Endothelial cell of umbilical vein (primary cell): Measurements from ENCODE around the gene SUGCT. TPM values are rescaled to one million over a fixed set of nuclear protein-coding genes. Genes with fewer than 3 reads are reported as not detected.

Experiments used
- BruUV-seq: library from RNA; stranded (reverse); fragments of 400-500 nt; replicated peaks from 2 replicates; lab custom pipeline; 2021; lab: Mats Ljungman, UMichigan
- CTCF ChIA-PET: fragments of 300-600, 350-600 bp; sonication (Branson Sonifier 250); formaldehyde crosslinking; loops from one replicate; lab custom pipeline; 2021; ENCODE audit warnings: antibody characterized with exemption, inconsistent platforms; lab: Charles Lee
- POLR2A ChIA-PET: fragments of 300-600, 350-600 bp; sonication (Branson Sonifier 250); formaldehyde crosslinking; loops from one replicate; lab custom pipeline; 2021; ENCODE audit warnings: antibody characterized with exemption, inconsistent platforms; lab: Charles Lee
- DNase-seq: peaks from one replicate; pipeline ENCODE4 v3.0.0-alpha.2; 2011; ENCODE audit warnings: low read depth, low spot score
- FAIRE-seq: peaks from 2 replicates; lab custom pipeline; 2011; peaks lifted over from hg19 to GRCh38; lab: Jason Lieb, UNC
- H2AFZ ChIP-seq: 2 replicates; pipeline ENCODE4 v1.6.0; 2012; ENCODE audit warnings: low read depth, low read length, control low read depth, inconsistent platforms
- H3K27ac ChIP-seq: 2 replicates; pipeline ENCODE4 v1.5.1; 2011; ENCODE audit warnings: low read depth, mild to moderate bottlenecking, control low read depth, low read length, moderate library complexity; ENCODE audit not compliant: insufficient read depth
- H3K27me3 ChIP-seq, 2 experiments: 2 replicates each; pipeline versions ENCODE4 v1.6.0 to v1.6.1; 2011; ENCODE audit warnings: low read length in 2 of 2, mixed read lengths in 1 of 2; ENCODE audit not compliant: control insufficient read depth in 2 of 2, insufficient read depth in 2 of 2
- H3K36me3 ChIP-seq, 2 experiments: 2 replicates in 1 of 2; 3 replicates in 1 of 2; pipeline ENCODE4 v1.5.1; 2011; ENCODE audit warnings: low read length in 2 of 2, mild to moderate bottlenecking in 1 of 2, moderate library complexity in 1 of 2; ENCODE audit not compliant: control insufficient read depth in 2 of 2, insufficient read depth in 2 of 2; ENCODE audit errors: extremely low read depth in 1 of 2
- H3K4me1 ChIP-seq: 3 replicates; pipeline ENCODE4 v1.5.1; 2011; ENCODE audit warnings: mild to moderate bottlenecking, low read length; ENCODE audit not compliant: control insufficient read depth, insufficient read depth; ENCODE audit errors: extremely low read depth
- H3K4me2 ChIP-seq: 2 replicates; pipeline ENCODE4 v1.6.1; 2011; ENCODE audit warnings: low read length, control low read depth, mixed read lengths; ENCODE audit not compliant: insufficient read depth
- H3K4me3 ChIP-seq, 3 experiments: fragments of 200-600 bp in 1 of 3; sonication (generic), shearing (Covaris generic) in 1 of 3; replicated peaks in 1 of 3; 2 replicates each; pipeline ENCODE4 v1.5.1; 2011 to 2016; ENCODE audit warnings: control low read depth in 3 of 3, low read length in 3 of 3, mild to moderate bottlenecking in 2 of 3, inconsistent platforms in 1 of 3, low read depth in 1 of 3, moderate library complexity in 1 of 3; ENCODE audit not compliant: insufficient read depth in 1 of 3
- H3K79me2 ChIP-seq: 2 replicates; pipeline ENCODE4 v1.6.0; 2012; ENCODE audit warnings: low read length, inconsistent platforms; ENCODE audit not compliant: control insufficient read depth, insufficient read depth
- H3K9ac ChIP-seq: replicated peaks from 2 replicates; pipeline ENCODE3; 2011; ENCODE audit warnings: low read length, control low read depth; ENCODE audit not compliant: insufficient read depth; ENCODE audit errors: extremely low read depth
- H3K9me1 ChIP-seq: replicated peaks from 3 replicates; pipeline ENCODE4 v1.6.0; 2011; ENCODE audit warnings: mild to moderate bottlenecking, low read length; ENCODE audit not compliant: control insufficient read depth, insufficient read depth; ENCODE audit errors: extremely low read depth
- H3K9me3 ChIP-seq: replicated peaks from 2 replicates; pipeline ENCODE4 v1.5.1; 2012; ENCODE audit warnings: low read length, inconsistent platforms; ENCODE audit not compliant: control insufficient read depth, insufficient read depth
- H4K20me1 ChIP-seq: replicated peaks from 2 replicates; pipeline ENCODE3; 2011; ENCODE audit warnings: mild to moderate bottlenecking, low read length; ENCODE audit not compliant: control insufficient read depth, insufficient read depth; ENCODE audit errors: extremely low read depth
- CTCF ChIP-seq, 2 donors: IDR thresholded peaks; 1 replicate in 1 of 2; 2 replicates in 1 of 2; pipeline ENCODE4 v1.5.1; 2011; ENCODE audit warnings: low read length in 2 of 2, mild to moderate bottlenecking in 2 of 2, moderate library complexity in 2 of 2, control low read depth in 1 of 2, inconsistent platforms in 1 of 2, low read depth in 1 of 2; ENCODE audit not compliant: insufficient read depth in 1 of 2; ENCODE audit errors: extremely low read depth in 1 of 2
- EZH2 ChIP-seq: IDR thresholded peaks from 2 replicates; pipeline ENCODE4 v1.6.1; 2012; ENCODE audit warnings: borderline replicate concordance, low read depth, mild to moderate bottlenecking, moderate library complexity, low read length, inconsistent platforms; ENCODE audit not compliant: severe bottlenecking
- FOS ChIP-seq: IDR thresholded peaks from 2 replicates; pipeline ENCODE4 v1.6.1; 2011; ENCODE audit warnings: mild to moderate bottlenecking, low read length, moderate library complexity, borderline replicate concordance; ENCODE audit not compliant: insufficient read depth
- MAX ChIP-seq: IDR thresholded peaks from 2 replicates; pipeline ENCODE4 v1.6.1; 2011; ENCODE audit not compliant: insufficient read depth, insufficient read length
- MYC ChIP-seq: IDR thresholded peaks from one replicate; pipeline ENCODE4 v1.6.1; 2011; ENCODE audit warnings: mild to moderate bottlenecking, low read depth, low read length
- POLR2A ChIP-seq: IDR thresholded peaks from 2 replicates; pipeline ENCODE4 v1.6.1; 2012; ENCODE audit warnings: low read depth, mild to moderate bottlenecking, control low read depth, low read length
- dilution Hi-C: fragments of 300-500 bp; cut with MboI; formaldehyde crosslinking; loops from one replicate; pipeline ENCODE4 v1.15.0; 2019; ENCODE audit warnings: low sequenced_read_pairs; ENCODE audit not compliant: extremely low pct_ligation_motif_present
- intact Hi-C: fragments of 100-400 bp; cut with micrococcal nuclease; formaldehyde crosslinking; loops from one replicate; pipeline ENCODE4 v1.10.0; 2022
- polyA plus RNA-seq, 4 experiments: library from polyadenylated mRNA; depleted of rRNA in 3 of 4; stranded (reverse) in 3 of 4; unstranded in 1 of 4; fragments of >200 nt; gene quantifications; 2 replicates each; pipeline versions ENCODE4 v1.2.1 to v1.2.3, GENCODE V29; 2011 to 2012; ENCODE audit warnings: missing spikeins in 1 of 4
- total RNA-seq: library from RNA; stranded (reverse); gene quantifications from 2 replicates; pipeline ENCODE4 v1.2.3, GENCODE V29; 2021

SUGCT gene
- total and polyA plus RNA-seq, 2 donors (not counting 3 experiments of a cell fraction or from before 2014, with no cell fraction given) = 1.2 to 1.4 TPM

- CTCF ChIA-PET = interaction anchor here (1.0 to 2.4 kb wide), 5 partner anchors 10 to 408 kb away, joined by 3 to 17 read pairs (median 4); no protein-coding TSS in a partner anchor
Measured at GRCh38 chr7:40595129-40595528, 460.3 kb downstream of the SUGCT start.

More at GRCh38 chr7:40595129-40595528, 460.3 kb downstream of the SUGCT start:
- Histone ChIP-seq H3K27ac (no peak overlapping the region), H3K9ac (no peak overlapping the region), H3K79me2 (no peaks in the 10 kb centered on the region), H3K4me2 (no peak overlapping the region), H3K27me3 (no peaks in the 10 kb centered on the region), H3K4me3 (no peak overlapping the region), H4K20me1 (no peaks in the 10 kb centered on the region), H3K9me3 (no peaks in the 10 kb centered on the region), H2AFZ (no peak overlapping the region), H3K4me1 (no peaks in the 10 kb centered on the region), H3K9me1 (no peaks in the 10 kb centered on the region), H3K36me3 (no peaks in the 10 kb centered on the region)
- FAIRE-seq = no peak
- TF ChIP-seq EZH2 (no peak), CTCF (IDR thresholded peaks at IDR 0.05; ENCODE audit: extremely low read depth in 1 of 2, insufficient read depth in 1 of 2, low read depth in 1 of 2, low read length in 2 of 2) (no peak), MAX (no peak), POLR2A (no peak), FOS (no peak), MYC (no peak)
- intact Hi-C loops = no loop called here
- POLR2A ChIA-PET = no interaction called here
- dilution Hi-C loops = no loop called here
- no peak for DNase-seq
- BruUV-seq = no TSS peak
